ENCODE measurements around the gene MS4A4E. TPM values are rescaled to one million over a fixed set of nuclear protein-coding genes. Genes with fewer than 3 reads are reported as not detected.

MS4A4E gene
- total RNA-seq, 3 donors from 2014 or later (not counting 1 experiment from before 2014, with no cell fraction given) = 0.92 to 23.2 (median 1.8) TPM

DNA sequence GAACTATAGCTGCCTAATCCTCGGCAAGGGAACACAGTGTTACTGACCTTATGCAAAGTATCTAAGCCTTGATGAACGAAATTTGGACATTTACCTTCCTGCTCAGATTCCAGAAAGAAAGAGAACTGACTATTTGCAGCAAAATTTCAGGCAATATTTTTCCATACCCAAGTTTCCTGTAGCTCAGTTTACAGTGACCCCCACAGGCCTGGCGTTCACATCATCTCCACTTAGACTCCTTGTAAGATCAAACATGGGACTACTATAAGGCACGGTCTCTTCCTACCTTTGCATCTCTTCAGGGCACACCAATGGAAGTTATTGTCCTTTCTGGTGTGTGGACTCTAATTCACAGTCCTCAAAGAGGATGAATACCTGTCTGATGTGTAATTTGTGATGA, 81.2 kb downstream of the MS4A4E start:
- H3K27ac ChIP-seq (ENCODE audit: low read length) = no peak overlapping the region
- Mint-ChIP-seq H3K4me3 (no peak overlapping the region), H3K27ac (no peak overlapping the region), H3K9me3 (no peaks in the 10 kb centered on the region), H3K27me3 (ENCODE audit: low read depth in 2 of 2) (peaks cover 5 to 19% of the 10 kb centered on the region in 2 donors), H3K4me1 (no peaks in the 10 kb centered on the region), H3K36me3 (no peaks in the 10 kb centered on the region)
- H3K9me3 ChIP-seq (ENCODE audit: control insufficient read depth, insufficient read depth, low read length) = no peaks in the 10 kb centered on the region
- DNase-seq (no peak), ATAC-seq (no peak)
- H3K27me3 ChIP-seq (ENCODE audit: control insufficient read depth, insufficient read depth, low read length) = no peaks in the 10 kb centered on the region
- no peaks in the 10 kb centered on the region for H3K36me3 ChIP-seq (ENCODE audit: control insufficient read depth, insufficient read depth, low read length)
- 77% methylated on average over 4 of the region's 4 CpGs for WGBS (ENCODE audit: insufficient coverage)
- no peaks in the 10 kb centered on the region for H3K4me1 ChIP-seq (ENCODE audit: control insufficient read depth, insufficient read depth, low read length)
- intact Hi-C loops (cut with micrococcal nuclease) = no loop called here
- TF ChIP-seq, protein P1, sequence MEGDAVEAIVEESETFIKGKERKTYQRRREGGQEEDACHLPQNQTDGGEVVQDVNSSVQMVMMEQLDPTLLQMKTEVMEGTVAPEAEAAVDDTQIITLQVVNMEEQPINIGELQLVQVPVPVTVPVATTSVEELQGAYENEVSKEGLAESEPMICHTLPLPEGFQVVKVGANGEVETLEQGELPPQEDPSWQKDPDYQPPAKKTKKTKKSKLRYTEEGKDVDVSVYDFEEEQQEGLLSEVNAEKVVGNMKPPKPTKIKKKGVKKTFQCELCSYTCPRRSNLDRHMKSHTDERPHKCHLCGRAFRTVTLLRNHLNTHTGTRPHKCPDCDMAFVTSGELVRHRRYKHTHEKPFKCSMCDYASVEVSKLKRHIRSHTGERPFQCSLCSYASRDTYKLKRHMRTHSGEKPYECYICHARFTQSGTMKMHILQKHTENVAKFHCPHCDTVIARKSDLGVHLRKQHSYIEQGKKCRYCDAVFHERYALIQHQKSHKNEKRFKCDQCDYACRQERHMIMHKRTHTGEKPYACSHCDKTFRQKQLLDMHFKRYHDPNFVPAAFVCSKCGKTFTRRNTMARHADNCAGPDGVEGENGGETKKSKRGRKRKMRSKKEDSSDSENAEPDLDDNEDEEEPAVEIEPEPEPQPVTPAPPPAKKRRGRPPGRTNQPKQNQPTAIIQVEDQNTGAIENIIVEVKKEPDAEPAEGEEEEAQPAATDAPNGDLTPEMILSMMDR (IDR thresholded peaks at IDR 0.05) = no peak
- no peak overlapping the region for H3K4me3 ChIP-seq (ENCODE audit: low read length)

DNA sequence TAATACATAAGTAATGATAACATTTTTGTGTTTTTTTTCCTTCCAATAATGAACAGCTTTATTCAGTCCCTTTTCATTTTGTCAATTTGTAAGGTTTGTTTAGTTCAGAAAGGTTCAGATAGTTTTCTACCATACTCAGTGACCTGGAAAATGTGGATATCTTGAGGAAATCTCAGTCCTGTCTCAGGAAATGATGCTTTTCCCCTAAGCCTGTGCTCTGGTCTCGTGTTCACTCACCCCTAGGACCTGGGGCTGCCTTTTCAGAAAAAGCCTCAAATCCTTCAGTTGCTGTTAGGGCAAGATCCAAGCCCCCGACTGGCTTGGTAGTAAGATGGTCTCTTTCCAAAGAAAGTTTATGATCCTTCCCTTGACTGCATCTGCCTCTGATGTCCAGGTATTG, 81.8 kb downstream of the MS4A4E start:
- DNase-seq (no peak), ATAC-seq (no peak)
- H3K36me3 Mint-ChIP-seq = no peaks in the 10 kb centered on the region
- Histone ChIP-seq H3K27me3 (ENCODE audit: control insufficient read depth, insufficient read depth, low read length) (no peaks in the 10 kb centered on the region), H3K4me1 (ENCODE audit: control insufficient read depth, insufficient read depth, low read length) (no peaks in the 10 kb centered on the region), H3K27ac (ENCODE audit: low read length) (no peak overlapping the region), H3K36me3 (ENCODE audit: control insufficient read depth, insufficient read depth, low read length) (no peaks in the 10 kb centered on the region), H3K4me3 (ENCODE audit: low read length) (no peak overlapping the region), H3K9me3 (ENCODE audit: control insufficient read depth, insufficient read depth, low read length) (no peaks in the 10 kb centered on the region)
- no peak overlapping the region for H3K4me3 Mint-ChIP-seq
- no peaks in the 10 kb centered on the region for H3K9me3 Mint-ChIP-seq
- intact Hi-C loops (cut with micrococcal nuclease) = no loop called here
- WGBS (ENCODE audit: insufficient coverage) = 72% methylated on average over 2 of the region's 2 CpGs
- peaks cover 5 to 18% of the 10 kb centered on the region in 2 donors for H3K27me3 Mint-ChIP-seq (ENCODE audit: low read depth in 2 of 2)
- no peak overlapping the region for H3K27ac Mint-ChIP-seq
- peaks cover 3% of the 10 kb centered on the region in 2 donors for H3K4me1 Mint-ChIP-seq
- TF ChIP-seq, protein P1 (IDR thresholded peaks at IDR 0.05) = no peak

- H3K4me1 Mint-ChIP-seq = peaks cover 6% of the 10 kb centered on the region in 2 donors
- H3K4me3 Mint-ChIP-seq = no peak overlapping the region
- H3K9me3 Mint-ChIP-seq = no peaks in the 10 kb centered on the region
- Histone ChIP-seq H3K27ac (ENCODE audit: low read length) (no peak overlapping the region), H3K9me3 (ENCODE audit: control insufficient read depth, insufficient read depth, low read length) (no peaks in the 10 kb centered on the region), H3K4me1 (ENCODE audit: control insufficient read depth, insufficient read depth, low read length) (no peaks in the 10 kb centered on the region), H3K4me3 (ENCODE audit: low read length) (no peak overlapping the region), H3K27me3 (ENCODE audit: control insufficient read depth, insufficient read depth, low read length) (no peaks in the 10 kb centered on the region), H3K36me3 (ENCODE audit: control insufficient read depth, insufficient read depth, low read length) (no peaks in the 10 kb centered on the region)
- peaks cover 5 to 12% of the 10 kb centered on the region in 2 donors for H3K27me3 Mint-ChIP-seq (ENCODE audit: low read depth in 2 of 2)
- 87% methylated on average over 1 of the region's 1 CpG for WGBS (ENCODE audit: insufficient coverage)
- no peaks in the 10 kb centered on the region for H3K36me3 Mint-ChIP-seq
- intact Hi-C loops (cut with micrococcal nuclease) = no loop called here
- H3K27ac Mint-ChIP-seq = no peak overlapping the region
- TF ChIP-seq, protein P1 (IDR thresholded peaks at IDR 0.05) = no peak
- DNase-seq (no peak), ATAC-seq (no peak)
Measured at GRCh38 chr11:60159868-60160267, 83.1 kb downstream of the MS4A4E start.

DNA sequence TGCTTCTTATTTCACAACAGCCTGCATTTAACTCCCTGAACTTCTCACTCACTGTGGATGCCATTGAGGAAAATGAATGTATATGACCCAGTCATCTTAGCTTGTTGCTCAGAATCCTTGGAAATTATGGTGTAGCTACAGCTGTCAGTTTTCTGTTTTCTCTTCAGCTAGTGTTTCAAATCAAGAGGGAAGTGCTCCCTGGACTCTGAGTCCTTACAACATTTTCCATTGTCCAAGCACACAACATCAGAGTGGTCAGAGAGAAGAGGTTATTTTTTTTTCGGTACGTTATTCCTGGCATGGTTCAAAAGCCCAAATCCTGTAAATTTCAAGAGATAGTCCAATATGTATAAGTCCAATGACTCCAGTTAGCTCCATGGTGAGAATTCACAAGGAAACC, 83.7 kb downstream of the MS4A4E start:
- peaks cover 5 to 12% of the 10 kb centered on the region in 2 donors for H3K27me3 Mint-ChIP-seq (ENCODE audit: low read depth in 2 of 2)
- TF ChIP-seq, protein P1 (IDR thresholded peaks at IDR 0.05) = no peak
- 83% methylated on average over 2 of the region's 2 CpGs for WGBS (ENCODE audit: insufficient coverage)
- no peaks in the 10 kb centered on the region for H3K4me1 ChIP-seq (ENCODE audit: control insufficient read depth, insufficient read depth, low read length)
- H3K4me3 Mint-ChIP-seq = no peak overlapping the region
- no peaks in the 10 kb centered on the region for H3K36me3 Mint-ChIP-seq
- no peak overlapping the region for H3K27ac ChIP-seq (ENCODE audit: low read length)
- no peak overlapping the region for H3K4me3 ChIP-seq (ENCODE audit: low read length)
- intact Hi-C loops (cut with micrococcal nuclease) = no loop called here
- H3K9me3 Mint-ChIP-seq = no peaks in the 10 kb centered on the region
- H3K36me3 ChIP-seq (ENCODE audit: control insufficient read depth, insufficient read depth, low read length) = no peaks in the 10 kb centered on the region
- no peak overlapping the region for H3K27ac Mint-ChIP-seq
- DNase-seq (no peak), ATAC-seq (no peak)
- no peaks in the 10 kb centered on the region for H3K9me3 ChIP-seq (ENCODE audit: control insufficient read depth, insufficient read depth, low read length)
- H3K27me3 ChIP-seq (ENCODE audit: control insufficient read depth, insufficient read depth, low read length) = no peaks in the 10 kb centered on the region
- peaks cover 6% of the 10 kb centered on the region in 2 donors for H3K4me1 Mint-ChIP-seq

Data from natural killer cell (primary cell).